Eye (tissue), 1 donor: ENCODE results near the gene PTPN7.
A peak's percentile ranks its signal among the peaks of the same experiment; 100 is the strongest.
"Not testable (repeated sequence)": the region's sequence is repeated elsewhere in the genome, so short reads cannot be mapped to it uniquely, and the experiment has no call there.

Experiments
- DNase-seq: peaks from one replicate; pipeline ENCODE4 v3.0.0-alpha.2; 2015

PTPN7 gene

GRCh38 chr1:202129453-202130296 lies 30.7 kb downstream of the PTPN7 start:
- DNase-seq, result peak; percentile 27

GRCh38 chr1:202127836-202128622 lies 32.4 kb downstream of the PTPN7 start:
- DNase-seq, result no peak

GRCh38 chr1:202127061-202127460 lies 33.3 kb downstream of the PTPN7 start:
- no peak for DNase-seq

GRCh38 chr1:202126426-202126825 lies 34.0 kb downstream of the PTPN7 start:
- DNase-seq, result no peak

- no peak for DNase-seq
Measured at GRCh38 chr1:202125611-202126010, 34.8 kb downstream of the PTPN7 start.

GRCh38 chr1:202124142-202124541 lies 36.3 kb downstream of the PTPN7 start:
- DNase-seq, result no peak

- DNase-seq, result no peak
Measured at GRCh38 chr1:202123336-202123813, 37.0 kb downstream of the PTPN7 start.

- peak; percentile 79 for DNase-seq
Measured at GRCh38 chr1:202122639-202123335, 37.6 kb downstream of the PTPN7 start, which contains the start of gene GPR37L1. Gene GPR37L1 (plus strand): TSS chr1:202122917. CDS start chr1:202122964, 47 bp downstream.

GRCh38 chr1:202121006-202121405 lies 39.4 kb downstream of the PTPN7 start:
- DNase-seq, result no peak

GRCh38 chr1:202117898-202118371 lies 42.5 kb downstream of the PTPN7 start:
- no peak for DNase-seq

- no peak for DNase-seq
Measured at GRCh38 chr1:202116287-202116686, 44.1 kb downstream of the PTPN7 start.

GRCh38 chr1:202113690-202114300 lies 46.6 kb downstream of the PTPN7 start:
- no peak for DNase-seq

- peak; percentile 28 for DNase-seq
Measured at GRCh38 chr1:202112859-202113689, 47.3 kb downstream of the PTPN7 start.

GRCh38 chr1:202111589-202111988 lies 48.8 kb downstream of the PTPN7 start:
- not testable (repeated sequence) for DNase-seq

- DNase-seq, result no peak
Measured at GRCh38 chr1:202110977-202111376, 49.4 kb downstream of the PTPN7 start.

GRCh38 chr1:202107801-202108731 lies 52.3 kb downstream of the PTPN7 start:
- DNase-seq, result peak; percentile 63

- DNase-seq, result no peak
Measured at GRCh38 chr1:202107321-202107761, 53.1 kb downstream of the PTPN7 start.

GRCh38 chr1:202106340-202107254 lies 53.8 kb downstream of the PTPN7 start:
- DNase-seq, result no peak
